Measurements from ENCODE around the gene PEX6.

PEX6 gene

DNA sequence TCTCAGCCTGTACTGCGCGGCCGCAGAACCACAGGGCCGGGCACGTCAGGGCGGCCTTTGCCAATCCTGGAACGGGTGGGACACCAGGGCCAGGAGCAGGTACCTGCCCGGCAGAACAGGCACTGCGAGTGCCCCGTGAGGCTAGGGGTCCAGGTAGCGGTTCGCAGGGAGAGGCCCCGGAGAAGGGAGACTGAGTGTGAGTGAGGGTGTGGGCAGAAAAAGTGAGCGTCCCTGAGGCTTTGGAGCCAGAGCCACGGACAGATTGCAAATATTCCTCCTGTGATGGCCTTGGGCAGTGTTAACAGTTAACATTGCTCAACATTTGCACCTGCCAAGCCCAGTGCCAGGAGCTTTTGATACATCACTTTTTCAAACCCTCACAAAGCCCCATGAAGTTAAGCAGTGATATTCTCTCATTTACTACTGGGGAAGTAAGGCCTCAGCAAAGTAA, 17.9 kb downstream of the PEX6 start:
- no peaks in the 10 kb centered on the region for H3K9me2 ChIP-seq (replicated peaks; ENCODE audit: low read depth, low read length)
- H3K4me2 ChIP-seq (ENCODE audit: low read depth, low read length, poor library complexity, severe bottlenecking), result no peak overlapping the region
- no peak overlapping the region for H3K9ac ChIP-seq (ENCODE audit: low read depth, low read length, poor library complexity, severe bottlenecking)
- no peaks in the 10 kb centered on the region for H3K79me2 ChIP-seq (ENCODE audit: insufficient read depth, low read length)
- H3K4me3 ChIP-seq (ENCODE audit: low read length, poor library complexity, severe bottlenecking), result no peak overlapping the region
- H3K27me3 ChIP-seq (ENCODE audit: insufficient read depth, low read length, poor library complexity, severe bottlenecking), result no peaks in the 10 kb centered on the region
- no peaks in the 10 kb centered on the region for H4K20me1 ChIP-seq (ENCODE audit: insufficient read depth, low read length, poor library complexity, severe bottlenecking)
- H3F3A ChIP-seq (ENCODE audit: low read depth), result no peaks in the 10 kb centered on the region
- TF ChIP-seq, protein P1, sequence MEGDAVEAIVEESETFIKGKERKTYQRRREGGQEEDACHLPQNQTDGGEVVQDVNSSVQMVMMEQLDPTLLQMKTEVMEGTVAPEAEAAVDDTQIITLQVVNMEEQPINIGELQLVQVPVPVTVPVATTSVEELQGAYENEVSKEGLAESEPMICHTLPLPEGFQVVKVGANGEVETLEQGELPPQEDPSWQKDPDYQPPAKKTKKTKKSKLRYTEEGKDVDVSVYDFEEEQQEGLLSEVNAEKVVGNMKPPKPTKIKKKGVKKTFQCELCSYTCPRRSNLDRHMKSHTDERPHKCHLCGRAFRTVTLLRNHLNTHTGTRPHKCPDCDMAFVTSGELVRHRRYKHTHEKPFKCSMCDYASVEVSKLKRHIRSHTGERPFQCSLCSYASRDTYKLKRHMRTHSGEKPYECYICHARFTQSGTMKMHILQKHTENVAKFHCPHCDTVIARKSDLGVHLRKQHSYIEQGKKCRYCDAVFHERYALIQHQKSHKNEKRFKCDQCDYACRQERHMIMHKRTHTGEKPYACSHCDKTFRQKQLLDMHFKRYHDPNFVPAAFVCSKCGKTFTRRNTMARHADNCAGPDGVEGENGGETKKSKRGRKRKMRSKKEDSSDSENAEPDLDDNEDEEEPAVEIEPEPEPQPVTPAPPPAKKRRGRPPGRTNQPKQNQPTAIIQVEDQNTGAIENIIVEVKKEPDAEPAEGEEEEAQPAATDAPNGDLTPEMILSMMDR (conservative IDR thresholded peaks at IDR 0.05; ENCODE audit: low read length), result no peak
- TF ChIP-seq EZH2phosphoT487 (IDR thresholded peaks at IDR 0.05; ENCODE audit: borderline replicate concordance), result no peak
- H3K9me3 ChIP-seq (ENCODE audit: insufficient read depth, low read depth, low read length), result no peaks in the 10 kb centered on the region
- no peaks in the 10 kb centered on the region for H3K4me1 ChIP-seq (ENCODE audit: insufficient read depth, low read length, poor library complexity, severe bottlenecking)
- no peaks in the 10 kb centered on the region for H3K36me3 ChIP-seq (ENCODE audit: insufficient read depth, low read length)
- no peak overlapping the region for H2AFZ ChIP-seq (ENCODE audit: low read length)

GRCh38 chr6:42960243-42961019, 18.6 kb downstream of the PEX6 start, which contains the start of gene GNMT:
Gene GNMT (plus strand): TSS chr6:42960754. CDS start chr6:42960768, 14 bp downstream.
- Histone ChIP-seq H4K20me1 (ENCODE audit: insufficient read depth, low read length, poor library complexity, severe bottlenecking) (no peaks in the 10 kb centered on the region), H3K4me1 (ENCODE audit: insufficient read depth, low read length, poor library complexity, severe bottlenecking) (no peaks in the 10 kb centered on the region), H2AFZ (ENCODE audit: low read length) (no peak within 1 kb of the TSS), H3F3A (ENCODE audit: low read depth) (no peaks in the 10 kb centered on the region), H3K9me3 (ENCODE audit: insufficient read depth, low read depth, low read length) (no peaks in the 10 kb centered on the region), H3K4me3 (ENCODE audit: low read length, poor library complexity, severe bottlenecking) (no peak within 1 kb of the TSS), H3K79me2 (ENCODE audit: insufficient read depth, low read length) (no peaks in the 10 kb centered on the region), H3K36me3 (ENCODE audit: insufficient read depth, low read length) (no peaks in the 10 kb centered on the region), H3K9ac (ENCODE audit: low read depth, low read length, poor library complexity, severe bottlenecking) (no peak within 1 kb of the TSS), H3K27me3 (ENCODE audit: insufficient read depth, low read length, poor library complexity, severe bottlenecking) (no peaks in the 10 kb centered on the region), H3K4me2 (ENCODE audit: low read depth, low read length, poor library complexity, severe bottlenecking) (no peak within 1 kb of the TSS), H3K9me2 (replicated peaks; ENCODE audit: low read depth, low read length) (no peaks in the 10 kb centered on the region)
- TF ChIP-seq, protein P1 (conservative IDR thresholded peaks at IDR 0.05; ENCODE audit: low read length), result no peak
- no peak for TF ChIP-seq EZH2phosphoT487 (IDR thresholded peaks at IDR 0.05; ENCODE audit: borderline replicate concordance)

GRCh38 chr6:42959917-42960242, 19.1 kb downstream of the PEX6 start:
- Histone ChIP-seq H4K20me1 (ENCODE audit: insufficient read depth, low read length, poor library complexity, severe bottlenecking) (no peaks in the 10 kb centered on the region), H3K36me3 (ENCODE audit: insufficient read depth, low read length) (no peaks in the 10 kb centered on the region), H3K4me3 (ENCODE audit: low read length, poor library complexity, severe bottlenecking) (no peak overlapping the region), H3K9me3 (ENCODE audit: insufficient read depth, low read depth, low read length) (no peaks in the 10 kb centered on the region), H3K4me2 (ENCODE audit: low read depth, low read length, poor library complexity, severe bottlenecking) (no peak overlapping the region), H3K9me2 (replicated peaks; ENCODE audit: low read depth, low read length) (no peaks in the 10 kb centered on the region), H3K27me3 (ENCODE audit: insufficient read depth, low read length, poor library complexity, severe bottlenecking) (no peaks in the 10 kb centered on the region), H3K79me2 (ENCODE audit: insufficient read depth, low read length) (no peaks in the 10 kb centered on the region), H2AFZ (ENCODE audit: low read length) (no peak overlapping the region), H3K9ac (ENCODE audit: low read depth, low read length, poor library complexity, severe bottlenecking) (no peak overlapping the region), H3K4me1 (ENCODE audit: insufficient read depth, low read length, poor library complexity, severe bottlenecking) (no peaks in the 10 kb centered on the region), H3F3A (ENCODE audit: low read depth) (no peaks in the 10 kb centered on the region)
- TF ChIP-seq, protein P1 (conservative IDR thresholded peaks at IDR 0.05; ENCODE audit: low read length), result no peak
- no peak for TF ChIP-seq EZH2phosphoT487 (IDR thresholded peaks at IDR 0.05; ENCODE audit: borderline replicate concordance)

Data from Loucy (cell line).